ENCODE results near the gene SLC39A1. TPM values are rescaled to one million over a fixed set of nuclear protein-coding genes. Genes with fewer than 3 reads are reported as not detected.

The SLC39A1 gene
- total RNA-seq, 6 donors from 2014 or later = 41.9 to 145 (median 102) TPM

GRCh38 chr1:153995640-153996039 is 32.3 kb upstream of the SLC39A1 start:
- Histone ChIP-seq H3K36me3 (peaks cover 12 to 46% (median 37%) of the 10 kb centered on the region in 4 donors), H3K9me3 (no peaks in the 10 kb centered on the region), H3K27ac (no peak overlapping the region), H3K4me1 (peaks cover 22 to 38% (median 25%) of the 10 kb centered on the region in 4 donors), H3K4me3 (no peak overlapping the region), H3K27me3 (no peaks in the 10 kb centered on the region)
- WGBS, 2 donors = 98% methylated on average over 11 of the region's 11 CpGs
- ATAC-seq (ENCODE audit: low FRiP score in 2 of 2) (no peak), DNase-seq (no peak)
- TF ChIP-seq POLR2AphosphoS5 (IDR thresholded peaks at IDR 0.05) (no peak), POLR2A (IDR thresholded peaks at IDR 0.05) (no peak), EP300 (IDR thresholded peaks at IDR 0.05) (no peak)
- TF ChIP-seq, protein P1, sequence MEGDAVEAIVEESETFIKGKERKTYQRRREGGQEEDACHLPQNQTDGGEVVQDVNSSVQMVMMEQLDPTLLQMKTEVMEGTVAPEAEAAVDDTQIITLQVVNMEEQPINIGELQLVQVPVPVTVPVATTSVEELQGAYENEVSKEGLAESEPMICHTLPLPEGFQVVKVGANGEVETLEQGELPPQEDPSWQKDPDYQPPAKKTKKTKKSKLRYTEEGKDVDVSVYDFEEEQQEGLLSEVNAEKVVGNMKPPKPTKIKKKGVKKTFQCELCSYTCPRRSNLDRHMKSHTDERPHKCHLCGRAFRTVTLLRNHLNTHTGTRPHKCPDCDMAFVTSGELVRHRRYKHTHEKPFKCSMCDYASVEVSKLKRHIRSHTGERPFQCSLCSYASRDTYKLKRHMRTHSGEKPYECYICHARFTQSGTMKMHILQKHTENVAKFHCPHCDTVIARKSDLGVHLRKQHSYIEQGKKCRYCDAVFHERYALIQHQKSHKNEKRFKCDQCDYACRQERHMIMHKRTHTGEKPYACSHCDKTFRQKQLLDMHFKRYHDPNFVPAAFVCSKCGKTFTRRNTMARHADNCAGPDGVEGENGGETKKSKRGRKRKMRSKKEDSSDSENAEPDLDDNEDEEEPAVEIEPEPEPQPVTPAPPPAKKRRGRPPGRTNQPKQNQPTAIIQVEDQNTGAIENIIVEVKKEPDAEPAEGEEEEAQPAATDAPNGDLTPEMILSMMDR (IDR thresholded peaks at IDR 0.05) = no peak

DNA sequence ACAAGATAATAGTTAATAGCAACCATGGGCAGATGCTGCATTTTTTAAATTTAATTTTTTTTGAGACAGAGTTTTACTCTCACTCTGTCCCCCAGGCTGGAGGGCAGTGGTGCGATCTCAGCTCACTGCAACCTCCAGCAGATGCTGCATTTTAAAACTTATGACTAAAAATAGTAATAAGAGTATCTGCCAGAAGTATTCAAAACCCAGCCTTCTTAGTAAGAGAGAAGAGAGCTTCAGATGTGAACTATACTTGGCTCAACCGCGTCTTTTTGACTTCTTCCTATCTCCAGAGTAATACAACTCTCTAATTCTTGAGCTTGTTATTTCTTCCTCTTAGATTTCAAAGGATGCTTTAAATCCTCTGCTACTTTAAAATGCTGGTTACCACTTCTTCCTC is 31.9 kb upstream of the SLC39A1 start:
- Histone ChIP-seq H3K36me3 (peaks cover 12 to 46% (median 37%) of the 10 kb centered on the region in 4 donors), H3K27me3 (no peaks in the 10 kb centered on the region), H3K9me3 (no peaks in the 10 kb centered on the region), H3K27ac (no peak overlapping the region), H3K4me1 (peaks cover 22 to 40% (median 26%) of the 10 kb centered on the region in 4 donors), H3K4me3 (no peak overlapping the region)
- WGBS, 2 donors = 79 to 96% methylated on average over 3 of the region's 3 CpGs
- DNase-seq (no peak), ATAC-seq (ENCODE audit: low FRiP score in 2 of 2) (no peak)
- no peak for TF ChIP-seq POLR2AphosphoS5 (IDR thresholded peaks at IDR 0.05)
- TF ChIP-seq, protein P1 (IDR thresholded peaks at IDR 0.05) = no peak
- no peak for TF ChIP-seq POLR2A (IDR thresholded peaks at IDR 0.05)
- TF ChIP-seq EP300 (IDR thresholded peaks at IDR 0.05) = no peak

DNA sequence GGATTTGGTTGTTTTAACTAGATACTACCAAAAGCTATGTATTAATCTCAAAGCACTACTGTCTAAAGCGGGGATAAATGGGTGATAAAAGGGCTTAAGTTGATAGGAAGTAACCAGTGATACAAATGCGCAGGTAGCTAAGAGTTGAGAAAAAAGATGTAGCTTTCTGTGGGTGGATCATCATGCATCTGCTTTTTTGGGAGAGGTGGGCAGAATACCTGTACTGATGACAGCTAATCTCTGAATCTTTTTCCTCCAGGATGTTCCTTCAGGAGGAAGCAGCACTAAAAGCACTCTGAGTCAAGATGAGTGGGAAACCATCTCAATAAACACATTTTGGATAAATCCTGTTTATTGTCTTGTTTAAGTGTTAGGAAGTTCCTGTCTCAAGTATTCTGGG is 28.5 kb upstream of the SLC39A1 start:
- H3K4me1 ChIP-seq = peaks cover 26 to 51% (median 35%) of the 10 kb centered on the region in 4 donors
- H3K9me3 ChIP-seq = no peaks in the 10 kb centered on the region
- DNase-seq (no peak), ATAC-seq (ENCODE audit: low FRiP score in 2 of 2) (no peak)
- H3K4me3 ChIP-seq = peak overlapping the region in 3 of 4 donors; percentile 73 to 90 (median 84)
- 82 to 90% methylated on average over 2 of the region's 2 CpGs for WGBS, 2 donors
- H3K27ac ChIP-seq = peak overlapping the region; percentile 90 to 99 (median 95)
- H3K27me3 ChIP-seq = no peaks in the 10 kb centered on the region
- peaks cover 12 to 46% (median 37%) of the 10 kb centered on the region in 4 donors for H3K36me3 ChIP-seq
- TF ChIP-seq POLR2A (IDR thresholded peaks at IDR 0.05) = no peak
- no peak for TF ChIP-seq EP300 (IDR thresholded peaks at IDR 0.05)
- no peak for TF ChIP-seq POLR2AphosphoS5 (IDR thresholded peaks at IDR 0.05)
- TF ChIP-seq, protein P1 (IDR thresholded peaks at IDR 0.05) = no peak

GRCh38 chr1:153991151-153991630 is 27.9 kb upstream of the SLC39A1 start:
- peaks cover 12 to 46% (median 36%) of the 10 kb centered on the region in 4 donors for H3K36me3 ChIP-seq
- H3K9me3 ChIP-seq = no peaks in the 10 kb centered on the region
- peaks cover 32 to 57% (median 38%) of the 10 kb centered on the region in 4 donors for H3K4me1 ChIP-seq
- H3K27me3 ChIP-seq = no peaks in the 10 kb centered on the region
- peak overlapping the region; percentile 44 to 90 (median 78) for H3K4me3 ChIP-seq
- H3K27ac ChIP-seq = peak overlapping the region; percentile 90 to 99 (median 95)
- no peak for DNase-seq
- ATAC-seq (ENCODE audit: low FRiP score in 2 of 2) = no peak
- TF ChIP-seq, protein P1 (IDR thresholded peaks at IDR 0.05) = no peak
- no peak for TF ChIP-seq POLR2AphosphoS5 (IDR thresholded peaks at IDR 0.05)
- TF ChIP-seq POLR2A (IDR thresholded peaks at IDR 0.05) = no peak
- TF ChIP-seq EP300 (IDR thresholded peaks at IDR 0.05) = no peak
- WGBS, 2 donors = 9 to 10% methylated on average over 9 of the region's 9 CpGs

Measured in upper lobe of left lung (tissue), 6 donors.